ENCODE data around the gene U2AF2. TPM values are rescaled to one million over a fixed set of nuclear protein-coding genes. Genes with fewer than 3 reads are reported as not detected.

Gene U2AF2
- total and polyA plus RNA-seq, 9 of the 15 experiments (the other 6 are each of a cell fraction or from before 2014, with no cell fraction given) = 3.0 to 331 (median 157) TPM

DNA sequence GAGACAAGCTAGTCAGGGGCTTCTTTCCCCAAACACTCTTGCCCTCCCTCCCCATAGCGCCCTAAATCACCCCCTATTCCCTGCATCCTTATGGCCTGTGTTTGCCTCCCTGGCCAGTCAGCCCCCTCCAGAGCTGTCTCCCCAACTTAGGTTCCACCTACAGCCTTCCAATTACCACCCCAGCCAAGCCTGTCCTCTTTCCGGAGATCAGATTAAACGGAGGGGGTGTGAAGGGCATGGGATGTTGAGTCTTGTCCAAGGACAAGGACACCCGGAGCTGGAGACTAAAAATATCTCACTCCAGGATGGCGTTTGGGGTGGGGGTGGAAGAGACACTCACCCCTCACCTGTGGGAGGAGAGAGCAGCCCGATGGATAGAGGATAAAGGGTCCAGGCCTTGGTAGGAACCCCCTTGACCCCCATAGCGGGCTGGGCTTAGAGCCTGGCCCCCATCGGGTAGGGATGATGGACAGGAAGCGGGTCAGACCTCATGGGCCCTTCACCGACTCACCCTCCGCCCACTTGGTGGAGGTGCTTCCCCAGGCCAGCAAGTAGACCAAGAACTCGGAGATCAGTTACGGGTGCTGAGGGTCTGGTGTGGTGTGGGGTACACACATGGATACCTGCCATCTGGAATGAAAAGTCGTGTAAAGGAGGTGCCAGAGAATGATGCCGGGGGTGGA, 43.4 kb upstream of the U2AF2 start (continued):
- TF ChIP-seq, protein P1, sequence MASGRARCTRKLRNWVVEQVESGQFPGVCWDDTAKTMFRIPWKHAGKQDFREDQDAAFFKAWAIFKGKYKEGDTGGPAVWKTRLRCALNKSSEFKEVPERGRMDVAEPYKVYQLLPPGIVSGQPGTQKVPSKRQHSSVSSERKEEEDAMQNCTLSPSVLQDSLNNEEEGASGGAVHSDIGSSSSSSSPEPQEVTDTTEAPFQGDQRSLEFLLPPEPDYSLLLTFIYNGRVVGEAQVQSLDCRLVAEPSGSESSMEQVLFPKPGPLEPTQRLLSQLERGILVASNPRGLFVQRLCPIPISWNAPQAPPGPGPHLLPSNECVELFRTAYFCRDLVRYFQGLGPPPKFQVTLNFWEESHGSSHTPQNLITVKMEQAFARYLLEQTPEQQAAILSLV (tag; IDR thresholded peaks at IDR 0.05) = no peak
- no peak for TF ChIP-seq ATF4 (CRISPR knock-in tag; IDR thresholded peaks at IDR 0.05)
- TF ChIP-seq ZBTB1 (CRISPR knock-in tag; IDR thresholded peaks at IDR 0.05; ENCODE audit: borderline replicate concordance, low read depth) = no peak
- TF ChIP-seq, protein P2, sequence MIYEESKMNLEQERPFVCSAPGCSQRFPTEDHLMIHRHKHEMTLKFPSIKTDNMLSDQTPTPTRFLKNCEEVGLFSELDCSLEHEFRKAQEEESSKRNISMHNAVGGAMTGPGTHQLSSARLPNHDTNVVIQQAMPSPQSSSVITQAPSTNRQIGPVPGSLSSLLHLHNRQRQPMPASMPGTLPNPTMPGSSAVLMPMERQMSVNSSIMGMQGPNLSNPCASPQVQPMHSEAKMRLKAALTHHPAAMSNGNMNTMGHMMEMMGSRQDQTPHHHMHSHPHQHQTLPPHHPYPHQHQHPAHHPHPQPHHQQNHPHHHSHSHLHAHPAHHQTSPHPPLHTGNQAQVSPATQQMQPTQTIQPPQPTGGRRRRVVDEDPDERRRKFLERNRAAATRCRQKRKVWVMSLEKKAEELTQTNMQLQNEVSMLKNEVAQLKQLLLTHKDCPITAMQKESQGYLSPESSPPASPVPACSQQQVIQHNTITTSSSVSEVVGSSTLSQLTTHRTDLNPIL (CRISPR knock-in tag; IDR thresholded peaks at IDR 0.05) = no peak
- no peak for TF ChIP-seq KAT2B (IDR thresholded peaks at IDR 0.05; ENCODE audit: low read depth, low read length)
- no peak for TF ChIP-seq ZNF175 (CRISPR knock-in tag; IDR thresholded peaks at IDR 0.05; ENCODE audit: low read depth)
- no peak for TF ChIP-seq TAF7 (tag; IDR thresholded peaks at IDR 0.05)

Measured in K562 (cell line).